GM18873 (cell line): ENCODE results near the gene ASAH2.
"Not testable (repeated sequence)": the region's sequence is repeated elsewhere in the genome, so short reads cannot be mapped to it uniquely, and the experiment has no call there.

Experiments
- ATAC-seq: cut with Tn5 transposase; IDR thresholded peaks from one replicate; pipeline ENCODE4 v1.9.1; 2021; ENCODE audit warnings: mild to moderate bottlenecking, moderate library complexity, moderate number of reproducible peaks; ENCODE audit not compliant: unreplicated experiment, low FRiP score

The ASAH2 gene

GRCh38 chr10:50260791-50261281 lies 9.5 kb upstream of the ASAH2 start:
- ATAC-seq = peak; percentile 99

DNA sequence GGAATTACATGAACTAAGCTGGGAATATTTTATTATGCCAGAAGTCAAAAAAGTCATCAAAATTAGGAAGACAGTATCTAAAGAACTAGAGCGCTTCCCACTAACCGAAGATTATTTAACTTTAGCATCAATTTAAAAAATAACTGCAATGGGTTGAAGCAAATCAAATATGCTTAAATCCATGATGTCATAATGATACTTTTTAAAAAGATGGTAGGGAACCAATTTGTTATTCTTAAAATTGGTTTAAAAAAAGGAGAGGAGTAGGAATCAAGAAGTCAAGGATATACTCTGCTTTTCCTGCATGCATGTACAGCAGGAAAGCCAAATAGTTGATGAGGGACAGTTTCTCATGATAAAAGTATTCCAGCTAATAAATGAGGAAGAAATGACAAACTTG lies 3.2 kb upstream of the ASAH2 start:
- ATAC-seq = no peak

GRCh38 chr10:50250096-50250854 lies 1.0 kb downstream of the ASAH2 start:
- ATAC-seq = no peak

DNA sequence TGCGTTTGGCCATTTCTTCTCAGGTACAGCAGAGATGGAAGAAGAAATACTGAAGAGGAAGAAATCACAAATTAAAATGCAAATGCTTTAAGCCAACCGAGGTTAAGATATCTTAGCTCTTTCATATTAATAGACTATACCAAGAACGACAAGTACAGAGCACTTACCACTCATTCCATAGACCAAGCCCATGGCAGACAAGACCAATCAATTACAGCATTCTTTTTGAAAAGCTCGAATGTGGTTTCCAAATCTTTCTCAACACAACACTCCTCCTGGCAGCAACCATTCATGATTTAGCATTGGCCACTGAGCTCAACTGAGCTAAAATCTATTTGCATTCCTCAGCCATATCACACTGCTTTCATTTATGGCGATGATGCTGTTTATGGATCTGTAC lies 2.7 kb downstream of the ASAH2 start:
- no peak for ATAC-seq

- no peak for ATAC-seq
Measured at GRCh38 chr10:50248062-50248461, 3.3 kb downstream of the ASAH2 start.

GRCh38 chr10:50244201-50244600 lies 7.1 kb downstream of the ASAH2 start:
- ATAC-seq = no peak

DNA sequence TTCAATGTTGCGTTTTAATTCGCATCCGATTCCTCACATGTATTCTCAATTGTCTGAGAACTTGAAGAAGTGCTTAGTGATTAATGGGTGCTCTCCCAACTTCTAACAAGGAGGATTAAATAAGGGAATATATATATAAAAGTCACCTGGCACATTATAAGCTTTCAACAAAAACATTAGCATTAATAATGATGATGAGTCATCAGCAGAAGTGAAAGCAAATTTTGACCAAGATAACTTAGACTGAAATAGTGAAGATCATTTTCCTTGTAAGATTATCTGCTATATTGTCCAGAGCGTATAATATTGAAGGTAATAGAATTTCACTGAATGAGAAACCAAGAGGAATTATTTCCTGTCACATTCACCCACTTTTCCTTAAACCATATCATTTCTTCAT lies 8.5 kb downstream of the ASAH2 start:
- no peak for ATAC-seq

DNA sequence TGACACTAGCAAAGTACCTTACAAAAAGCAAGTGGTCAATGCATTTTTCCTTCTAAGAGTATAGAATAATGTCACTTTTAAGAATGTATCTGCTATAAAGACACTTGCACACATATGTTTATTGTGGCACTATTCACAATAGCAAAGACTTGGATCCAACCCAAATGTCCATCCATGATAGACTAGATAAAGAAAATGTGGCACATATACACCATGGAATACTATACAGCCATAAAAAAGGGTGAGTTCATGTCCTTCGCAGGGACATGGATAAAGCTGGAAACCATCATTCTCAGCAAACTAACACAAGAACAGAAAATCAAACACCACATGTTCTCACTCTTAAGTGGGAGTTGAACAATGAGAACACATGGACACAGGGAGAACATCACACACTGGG lies 9.8 kb downstream of the ASAH2 start:
- ATAC-seq = not testable (repeated sequence)

- no peak for ATAC-seq
Measured at GRCh38 chr10:50234486-50234885, 16.8 kb downstream of the ASAH2 start.

GRCh38 chr10:50232261-50232639 lies 19.1 kb downstream of the ASAH2 start:
- no peak for ATAC-seq

GRCh38 chr10:50231515-50232260 lies 19.6 kb downstream of the ASAH2 start:
- no peak for ATAC-seq

- no peak for ATAC-seq
Measured at GRCh38 chr10:50229460-50229859, 21.9 kb downstream of the ASAH2 start.

GRCh38 chr10:50228672-50229071 lies 22.6 kb downstream of the ASAH2 start:
- no peak for ATAC-seq

DNA sequence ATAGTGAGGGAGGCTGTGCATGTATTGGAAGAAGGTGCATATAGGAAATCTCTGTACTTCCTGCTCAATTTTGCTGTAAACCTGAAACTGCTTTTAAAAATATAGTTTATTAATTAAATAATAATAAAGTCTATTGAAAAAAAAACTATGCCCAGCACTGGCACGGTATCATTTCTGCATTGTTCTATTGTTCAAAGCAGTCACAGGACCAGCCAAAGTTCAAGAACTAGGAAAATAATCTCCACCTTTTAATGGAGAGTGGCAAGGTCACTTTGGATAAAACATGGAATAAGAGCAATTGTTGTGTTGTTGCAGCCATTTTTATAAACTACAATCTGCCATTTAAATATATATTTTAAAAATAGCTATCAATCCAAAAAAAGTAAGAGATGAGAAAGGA lies 24.7 kb downstream of the ASAH2 start:
- ATAC-seq = no peak

DNA sequence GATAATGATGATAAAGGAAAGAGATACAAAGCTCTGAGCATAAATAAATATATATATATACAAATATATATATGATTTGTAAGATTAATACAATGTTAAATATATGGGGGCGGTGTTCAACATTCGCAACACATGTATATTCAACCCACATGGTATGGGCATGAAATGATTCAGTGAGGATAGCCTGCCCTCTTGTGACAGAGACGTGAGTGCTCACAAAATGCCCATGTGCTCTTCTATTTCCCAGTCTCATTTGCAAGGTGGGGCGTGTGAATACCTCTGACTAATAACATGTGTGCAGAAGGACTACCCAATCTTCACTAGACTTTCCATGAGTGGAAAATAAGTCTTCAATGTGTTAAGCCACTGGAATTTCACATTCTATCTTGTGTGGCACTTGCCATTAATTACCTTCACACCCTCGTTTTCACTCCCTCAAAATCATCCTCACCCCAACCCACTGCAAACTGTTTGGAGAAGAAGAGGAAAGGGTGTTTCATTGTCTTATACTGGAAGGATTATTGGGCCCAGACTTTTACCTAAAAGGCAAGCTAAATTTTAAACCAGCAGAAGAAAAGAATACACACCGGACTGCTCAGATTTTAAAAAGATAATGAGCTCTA lies 26.9 kb downstream of the ASAH2 start:
- ATAC-seq = peak; percentile 81

DNA sequence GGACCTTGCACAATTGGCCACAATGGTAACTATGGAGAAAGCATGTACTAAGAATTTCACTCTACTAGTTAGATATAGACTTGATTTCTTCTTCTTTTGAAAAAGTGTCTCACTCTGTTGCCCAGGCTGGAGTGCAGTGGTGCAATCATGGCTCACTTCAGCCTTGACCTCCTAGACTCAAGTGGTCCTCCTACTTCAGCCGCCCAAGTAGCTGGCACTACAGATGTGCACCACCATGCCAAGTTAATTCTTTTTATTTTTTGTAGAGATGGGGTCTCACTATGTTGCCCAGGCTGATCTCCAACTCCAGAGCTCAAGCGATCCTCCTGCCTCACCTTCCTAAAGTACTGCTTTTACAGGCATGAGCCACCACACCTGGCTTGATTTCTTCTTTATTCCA lies 29.1 kb downstream of the ASAH2 start:
- ATAC-seq = no peak

DNA sequence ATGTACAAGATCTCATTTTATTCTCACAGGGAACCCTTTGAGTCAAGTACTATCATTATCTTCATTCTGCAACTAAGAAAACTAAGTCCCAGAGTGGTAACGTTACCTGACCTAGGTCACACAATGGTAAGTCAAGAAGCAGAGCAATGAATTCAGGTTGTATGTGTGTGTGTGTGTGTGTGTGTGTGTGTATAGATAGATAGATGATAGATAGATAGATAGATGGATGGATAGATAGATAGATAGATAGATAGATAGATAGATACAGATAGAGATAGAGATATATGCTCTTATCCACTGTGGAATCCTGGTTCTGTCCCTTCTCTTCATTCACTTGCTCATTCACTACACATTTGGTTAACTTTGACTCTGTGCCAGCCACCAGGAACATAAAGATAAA lies 29.8 kb downstream of the ASAH2 start:
- no peak for ATAC-seq

DNA sequence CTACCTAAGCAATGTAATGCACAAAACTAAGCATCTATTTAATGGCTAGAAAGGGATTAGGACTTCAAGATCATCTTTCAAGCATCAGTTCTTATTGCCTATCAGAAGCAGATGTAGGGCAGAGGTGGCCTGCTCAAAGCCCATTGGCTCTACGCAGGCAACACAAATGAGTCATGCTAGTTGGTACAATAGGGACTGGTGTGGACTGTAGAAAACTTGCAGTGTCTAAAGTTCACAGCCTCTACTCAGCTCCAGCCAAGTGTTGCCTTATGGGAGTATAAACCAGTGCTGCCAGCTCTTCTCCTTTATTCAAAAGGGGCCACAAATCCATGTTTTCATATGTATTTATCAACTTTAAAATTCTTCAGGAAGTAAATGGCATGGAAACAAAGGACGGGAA lies 31.7 kb downstream of the ASAH2 start:
- ATAC-seq = no peak

GRCh38 chr10:50219200-50219599 lies 32.1 kb downstream of the ASAH2 start:
- ATAC-seq = no peak

DNA sequence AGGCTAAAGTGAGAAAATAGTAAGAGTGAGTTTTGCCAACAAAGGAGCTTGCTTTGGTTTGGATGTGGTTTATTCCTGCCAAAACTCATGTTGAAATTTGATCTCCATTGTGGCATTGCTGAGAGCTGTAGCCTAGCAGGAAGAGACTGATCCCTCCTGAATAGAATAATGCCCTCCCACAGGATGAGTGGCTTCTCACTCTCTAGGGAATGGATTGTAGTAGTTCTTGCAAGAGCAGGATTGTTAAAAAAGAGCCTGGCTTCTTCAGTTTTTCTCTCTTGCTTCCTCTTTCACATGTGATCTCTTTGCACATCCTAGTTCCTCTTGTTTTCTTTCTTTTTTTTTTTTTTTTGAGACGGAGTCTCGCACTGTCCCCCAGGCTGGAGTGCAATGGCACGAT lies 34.4 kb downstream of the ASAH2 start:
- ATAC-seq = no peak

DNA sequence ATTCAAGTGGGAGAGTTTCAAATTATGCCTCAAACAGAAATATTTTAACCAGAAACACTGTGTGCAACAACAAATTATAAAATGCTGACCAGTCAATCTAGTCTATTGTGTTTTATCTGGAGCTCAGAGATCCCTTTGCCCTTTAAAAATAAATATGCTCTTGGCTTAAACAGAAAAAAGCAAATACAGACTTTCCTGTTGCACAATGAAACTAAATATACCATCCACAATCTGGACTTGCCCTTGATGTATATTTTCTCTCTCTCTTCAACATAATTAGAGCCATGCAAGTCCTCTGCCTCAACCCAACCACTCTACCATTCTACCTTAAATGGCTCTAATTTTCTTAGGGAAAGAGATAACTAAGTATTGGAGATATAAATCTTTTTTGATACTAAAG lies 34.9 kb downstream of the ASAH2 start:
- no peak for ATAC-seq
